ENCODE measurements around the gene ZNF423.

Gene ZNF423

DNA sequence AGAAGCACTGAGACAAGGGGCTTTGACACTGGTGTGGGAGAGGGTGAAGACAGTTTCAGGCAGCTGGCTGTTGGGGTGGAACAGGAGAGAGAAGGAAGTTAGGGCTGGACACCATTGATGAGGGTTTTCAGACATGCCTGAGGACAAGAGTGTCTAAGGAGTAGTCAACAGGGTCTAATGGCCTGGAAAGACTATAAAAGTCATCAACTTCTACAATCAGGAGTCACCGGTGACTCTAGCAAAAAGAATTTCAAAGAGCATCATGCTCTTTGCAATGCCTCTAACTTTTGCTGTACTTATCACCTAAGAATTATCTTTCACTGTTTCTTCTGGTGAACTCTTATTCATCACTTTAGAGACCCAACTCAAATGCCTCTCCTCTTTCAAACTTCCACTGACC is 268.4 kb downstream of the ZNF423 start:
- no peak overlapping the region for H3K4me2 ChIP-seq (ENCODE audit: low read depth, low read length)
- H3K27ac ChIP-seq (ENCODE audit: low read length) = no peak overlapping the region
- H4K20me1 ChIP-seq (ENCODE audit: insufficient read depth, low read length) = no peaks in the 10 kb centered on the region
- H3K4me3 ChIP-seq (ENCODE audit: low read length) = no peak overlapping the region
- TF ChIP-seq EZH2 (optimal IDR thresholded peaks at IDR 0.05; ENCODE audit: low read depth, low read length) (no peak), EZH2phosphoT487 (IDR thresholded peaks at IDR 0.05; ENCODE audit: low read length) (no peak)
- TF ChIP-seq, protein P1, sequence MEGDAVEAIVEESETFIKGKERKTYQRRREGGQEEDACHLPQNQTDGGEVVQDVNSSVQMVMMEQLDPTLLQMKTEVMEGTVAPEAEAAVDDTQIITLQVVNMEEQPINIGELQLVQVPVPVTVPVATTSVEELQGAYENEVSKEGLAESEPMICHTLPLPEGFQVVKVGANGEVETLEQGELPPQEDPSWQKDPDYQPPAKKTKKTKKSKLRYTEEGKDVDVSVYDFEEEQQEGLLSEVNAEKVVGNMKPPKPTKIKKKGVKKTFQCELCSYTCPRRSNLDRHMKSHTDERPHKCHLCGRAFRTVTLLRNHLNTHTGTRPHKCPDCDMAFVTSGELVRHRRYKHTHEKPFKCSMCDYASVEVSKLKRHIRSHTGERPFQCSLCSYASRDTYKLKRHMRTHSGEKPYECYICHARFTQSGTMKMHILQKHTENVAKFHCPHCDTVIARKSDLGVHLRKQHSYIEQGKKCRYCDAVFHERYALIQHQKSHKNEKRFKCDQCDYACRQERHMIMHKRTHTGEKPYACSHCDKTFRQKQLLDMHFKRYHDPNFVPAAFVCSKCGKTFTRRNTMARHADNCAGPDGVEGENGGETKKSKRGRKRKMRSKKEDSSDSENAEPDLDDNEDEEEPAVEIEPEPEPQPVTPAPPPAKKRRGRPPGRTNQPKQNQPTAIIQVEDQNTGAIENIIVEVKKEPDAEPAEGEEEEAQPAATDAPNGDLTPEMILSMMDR (IDR thresholded peaks at IDR 0.05; ENCODE audit: low read length) = no peak
- no peaks in the 10 kb centered on the region for H3K4me1 ChIP-seq (ENCODE audit: low read length)
- no peaks in the 10 kb centered on the region for H3K27me3 ChIP-seq (replicated peaks; ENCODE audit: insufficient read depth, low read length)
- no peaks in the 10 kb centered on the region for H3K9me3 ChIP-seq (replicated peaks; ENCODE audit: insufficient read depth, low read length)
- H3K79me2 ChIP-seq (ENCODE audit: low read length) = no peaks in the 10 kb centered on the region
- no peaks in the 10 kb centered on the region for H3F3A ChIP-seq (ENCODE audit: insufficient read depth, low read length)
- DNase-seq = no peak
- no peaks in the 10 kb centered on the region for H3K9me2 ChIP-seq (replicated peaks; ENCODE audit: insufficient read depth, low read length)
- H2AFZ ChIP-seq (ENCODE audit: low read length) = no peak overlapping the region
- H3K36me3 ChIP-seq (replicated peaks; ENCODE audit: insufficient read depth, low read length) = no peaks in the 10 kb centered on the region
- no peak overlapping the region for H3K9ac ChIP-seq (ENCODE audit: low read length)

- no peaks in the 10 kb centered on the region for H3K27me3 ChIP-seq (replicated peaks; ENCODE audit: insufficient read depth, low read length)
- no peaks in the 10 kb centered on the region for H3K9me3 ChIP-seq (replicated peaks; ENCODE audit: insufficient read depth, low read length)
- no peak overlapping the region for H3K4me3 ChIP-seq (ENCODE audit: low read length)
- H4K20me1 ChIP-seq (ENCODE audit: insufficient read depth, low read length) = no peaks in the 10 kb centered on the region
- no peaks in the 10 kb centered on the region for H3K79me2 ChIP-seq (ENCODE audit: low read length)
- TF ChIP-seq, protein P1 (IDR thresholded peaks at IDR 0.05; ENCODE audit: low read length) = no peak
- no peak for TF ChIP-seq EZH2 (optimal IDR thresholded peaks at IDR 0.05; ENCODE audit: low read depth, low read length)
- no peak for TF ChIP-seq EZH2phosphoT487 (IDR thresholded peaks at IDR 0.05; ENCODE audit: low read length)
- H3K4me2 ChIP-seq (ENCODE audit: low read depth, low read length) = no peak overlapping the region
- DNase-seq = no peak
- no peaks in the 10 kb centered on the region for H3K9me2 ChIP-seq (replicated peaks; ENCODE audit: insufficient read depth, low read length)
- no peak overlapping the region for H3K27ac ChIP-seq (ENCODE audit: low read length)
- H2AFZ ChIP-seq (ENCODE audit: low read length) = no peak overlapping the region
- no peaks in the 10 kb centered on the region for H3K36me3 ChIP-seq (replicated peaks; ENCODE audit: insufficient read depth, low read length)
- H3K9ac ChIP-seq (ENCODE audit: low read length) = no peak overlapping the region
- H3K4me1 ChIP-seq (ENCODE audit: low read length) = no peaks in the 10 kb centered on the region
- no peaks in the 10 kb centered on the region for H3F3A ChIP-seq (ENCODE audit: insufficient read depth, low read length)
These were observed 269.2 kb downstream of the ZNF423 start for GRCh38 chr16:49586466-49587450.

DNA sequence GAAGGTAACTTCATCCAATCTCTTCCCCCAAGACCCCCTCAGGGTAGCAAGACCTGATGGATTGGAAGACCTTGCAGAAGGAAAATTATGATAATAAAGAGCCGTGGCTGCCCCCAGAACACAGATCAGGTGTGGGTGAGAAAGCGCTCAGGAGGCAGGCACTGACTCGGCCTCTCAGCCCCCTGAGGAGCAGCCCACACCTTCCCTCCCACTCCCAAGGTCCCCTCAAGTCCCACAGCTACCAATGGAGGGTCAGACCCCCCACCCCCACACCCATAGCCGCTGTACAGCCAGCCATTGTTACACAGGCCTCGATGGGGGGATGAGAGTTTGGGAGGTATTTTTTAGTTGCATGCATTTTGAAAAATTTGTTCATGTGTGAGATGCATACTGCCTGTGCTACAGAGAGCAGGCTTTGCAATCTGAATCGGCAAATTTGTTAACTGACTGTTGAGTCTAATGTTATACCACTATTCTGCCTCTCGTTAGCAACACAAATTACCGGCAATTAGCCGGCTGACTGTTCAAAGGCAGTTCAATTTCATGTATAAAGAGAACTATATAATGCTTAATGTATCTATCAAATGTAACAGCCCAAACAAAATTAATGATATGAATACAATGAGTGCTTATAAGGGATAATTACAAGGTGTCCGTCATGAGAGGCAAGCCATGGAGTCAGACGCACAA is 270.6 kb downstream of the ZNF423 start:
- no peaks in the 10 kb centered on the region for H3K79me2 ChIP-seq (ENCODE audit: low read length)
- H3F3A ChIP-seq (ENCODE audit: insufficient read depth, low read length) = no peaks in the 10 kb centered on the region
- no peaks in the 10 kb centered on the region for H3K9me3 ChIP-seq (replicated peaks; ENCODE audit: insufficient read depth, low read length)
- H3K27ac ChIP-seq (ENCODE audit: low read length) = no peak overlapping the region
- H3K36me3 ChIP-seq (replicated peaks; ENCODE audit: insufficient read depth, low read length) = no peaks in the 10 kb centered on the region
- no peaks in the 10 kb centered on the region for H3K27me3 ChIP-seq (replicated peaks; ENCODE audit: insufficient read depth, low read length)
- no peak for DNase-seq
- H3K9ac ChIP-seq (ENCODE audit: low read length) = no peak overlapping the region
- no peak overlapping the region for H3K4me2 ChIP-seq (ENCODE audit: low read depth, low read length)
- H4K20me1 ChIP-seq (ENCODE audit: insufficient read depth, low read length) = no peaks in the 10 kb centered on the region
- no peak for TF ChIP-seq EZH2phosphoT487 (IDR thresholded peaks at IDR 0.05; ENCODE audit: low read length)
- TF ChIP-seq, protein P1 (IDR thresholded peaks at IDR 0.05; ENCODE audit: low read length) = no peak
- TF ChIP-seq EZH2 (optimal IDR thresholded peaks at IDR 0.05; ENCODE audit: low read depth, low read length) = no peak
- H3K9me2 ChIP-seq (replicated peaks; ENCODE audit: insufficient read depth, low read length) = no peaks in the 10 kb centered on the region
- no peak overlapping the region for H2AFZ ChIP-seq (ENCODE audit: low read length)
- H3K4me1 ChIP-seq (ENCODE audit: low read length) = no peaks in the 10 kb centered on the region
- no peak overlapping the region for H3K4me3 ChIP-seq (ENCODE audit: low read length)

Data from MM.1S (cell line).